HepG2 (cell line): ENCODE measurements around the gene SV2A. TPM values are rescaled to one million over a fixed set of nuclear protein-coding genes. Genes with fewer than 3 reads are reported as not detected.
A peak's percentile ranks its signal among the peaks of the same experiment; 100 is the strongest.

Source experiments
- ETV6 ChIP-seq: sonication (generic); formaldehyde crosslinking; conservative IDR thresholded peaks from 2 replicates; pipeline ENCODE4 v1.4.0; 2020; ENCODE audit warnings: missing genetic modification reagents
- FOXC1 ChIP-seq: sonication (generic); formaldehyde crosslinking; IDR thresholded peaks from 2 replicates; pipeline ENCODE4 v1.8.0; 2022; ENCODE audit warnings: mild to moderate bottlenecking, missing genetic modification reagents, borderline replicate concordance
- KDM5B ChIP-seq: sonication (generic); formaldehyde crosslinking; IDR thresholded peaks from 2 replicates; pipeline ENCODE4 v1.4.0; 2020; ENCODE audit warnings: missing genetic modification reagents, mild to moderate bottlenecking, borderline replicate concordance
- NFYC ChIP-seq: IDR thresholded peaks from 2 replicates; pipeline ENCODE4 v1.6.1; 2016; ENCODE audit warnings: missing genetic modification reagents, missing compliant biosample characterization
- PCBP1 ChIP-seq: fragments of 200-400 bp; formaldehyde crosslinking; IDR thresholded peaks from 2 replicates; pipeline ENCODE4 v1.6.1; 2017; ENCODE audit warnings: mild to moderate bottlenecking, low read depth, low read length, borderline replicate concordance
- SALL1 ChIP-seq: sonication (generic); formaldehyde crosslinking; IDR thresholded peaks from 2 replicates; pipeline ENCODE4 v1.8.0; 2022; ENCODE audit warnings: mild to moderate bottlenecking, missing genetic modification reagents
- STAG1 ChIP-seq: sonication (generic); formaldehyde crosslinking; IDR thresholded peaks from 2 replicates; pipeline ENCODE4 v1.4.0; 2020; ENCODE audit warnings: missing genetic modification reagents
- TAF15 ChIP-seq: fragments of 200-400 bp; formaldehyde crosslinking; IDR thresholded peaks from one replicate; pipeline ENCODE4 v1.6.1; 2018; ENCODE audit warnings: mild to moderate bottlenecking, low read depth, low read length; ENCODE audit not compliant: poor library complexity, severe bottlenecking
- ZC3H4 ChIP-seq: sonication (generic); formaldehyde crosslinking; IDR thresholded peaks from 2 replicates; pipeline ENCODE4 v1.4.0; 2020; ENCODE audit warnings: missing genetic modification reagents, borderline replicate concordance
- ZNF232 ChIP-seq: sonication (generic); formaldehyde crosslinking; IDR thresholded peaks from 2 replicates; pipeline ENCODE4 v1.4.0; 2020; ENCODE audit warnings: missing genetic modification reagents, borderline replicate concordance
- ZNF430 ChIP-seq: sonication (generic); formaldehyde crosslinking; IDR thresholded peaks from 2 replicates; pipeline ENCODE4 v1.9.0; 2021; ENCODE audit warnings: mild to moderate bottlenecking, missing genetic modification reagents
- polyA plus RNA-seq, 8 experiments: library from polyadenylated mRNA; depleted of rRNA in 3 of 8; stranded (reverse) in 7 of 8; unstranded in 1 of 8; fragments of >200 nt; fragmentation: Illumina TruSeq in 4 of 8; extraction: Trizol in 4 of 8; gene quantifications; 2 replicates each; pipeline versions ENCODE4 v1.2.1 to v1.2.3, GENCODE V29; 2011 to 2016; ENCODE audit warnings: low read depth in 4 of 8, missing spikeins in 1 of 8, mixed read lengths in 1 of 8; ENCODE audit not compliant: insufficient read depth in 1 of 8
- total RNA-seq, 5 experiments: library from RNA; depleted of rRNA; stranded (reverse); fragments of >200 nt; fragmentation: Illumina TruSeq; extraction: Trizol; gene quantifications; 2 replicates each; pipeline ENCODE4 v1.2.3, GENCODE V29; 2016; ENCODE audit warnings: low read depth in 1 of 5
- TF ChIP-seq, protein P1 (sequence below), 2 experiments: sonication (generic) in 1 of 2; formaldehyde crosslinking in 1 of 2; IDR thresholded peaks; 2 replicates each; pipeline versions ENCODE4 v1.6.1 to v1.9.0; 2014 to 2022; ENCODE audit warnings: antibody characterized with exemption in 1 of 2, borderline replicate concordance in 1 of 2, inconsistent platforms in 1 of 2, low read depth in 1 of 2, missing genetic modification reagents in 1 of 2
- TF ChIP-seq, protein P2 (sequence below): sonication (generic); formaldehyde crosslinking; IDR thresholded peaks from 2 replicates; pipeline ENCODE4 v1.5.1; 2020; ENCODE audit warnings: mild to moderate bottlenecking, missing genetic modification reagents, moderate library complexity
- TF ChIP-seq, protein P3 (sequence below), 2 experiments: IDR thresholded peaks; 2 replicates each; pipeline ENCODE4 v1.6.1; 2011 to 2012; ENCODE audit warnings: low read length in 2 of 2, borderline replicate concordance in 1 of 2, low read depth in 1 of 2, mild to moderate bottlenecking in 1 of 2, moderate library complexity in 1 of 2
- TF ChIP-seq, protein P4 (sequence below): sonication (generic); formaldehyde crosslinking; IDR thresholded peaks from 2 replicates; pipeline ENCODE4 v1.4.0; 2020; ENCODE audit warnings: missing genetic modification reagents; ENCODE audit errors: not compliant biosample characterization

The SV2A gene
- total and polyA plus RNA-seq, 2 of the 13 experiments (the other 11 are each of a cell fraction or from before 2014, with no cell fraction given), result 0.84 to 1.9 TPM

DNA sequence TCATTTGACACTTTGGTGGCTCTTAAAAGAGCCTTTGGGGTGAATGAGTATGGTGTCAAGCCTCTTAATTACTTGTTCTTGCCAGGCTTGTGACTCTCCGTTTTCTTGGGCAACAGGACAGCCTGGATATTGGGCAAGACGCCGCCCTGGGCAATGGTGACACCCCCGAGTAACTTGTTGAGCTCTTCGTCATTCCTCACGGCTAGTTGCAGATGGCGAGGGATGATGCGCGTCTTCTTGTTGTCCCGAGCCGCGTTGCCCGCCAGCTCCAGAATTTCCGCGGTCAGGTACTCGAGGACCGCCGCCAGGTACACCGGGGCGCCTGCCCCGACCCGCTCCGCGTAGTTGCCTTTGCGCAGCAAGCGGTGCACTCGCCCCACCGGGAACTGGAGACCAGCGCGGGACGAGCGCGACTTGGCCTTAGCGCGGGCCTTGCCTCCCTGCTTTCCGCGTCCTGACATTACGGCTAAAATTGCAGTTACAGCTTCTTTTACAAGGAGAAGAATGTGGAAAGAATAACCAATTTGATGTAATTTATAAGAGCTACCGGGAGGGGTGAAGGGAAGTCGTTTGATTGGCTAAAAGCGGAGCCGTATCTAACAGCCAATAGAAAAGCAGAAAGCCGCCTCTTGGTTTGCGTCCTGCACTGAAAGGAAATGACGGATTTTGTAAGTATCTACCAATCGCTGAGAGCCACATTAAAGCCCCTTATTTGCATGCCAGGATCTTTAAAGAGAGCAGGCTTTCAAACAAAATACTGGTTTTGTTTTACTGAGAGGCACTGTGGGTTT is 30.0 kb downstream of the SV2A start (continued):
- TF ChIP-seq, protein P1, sequence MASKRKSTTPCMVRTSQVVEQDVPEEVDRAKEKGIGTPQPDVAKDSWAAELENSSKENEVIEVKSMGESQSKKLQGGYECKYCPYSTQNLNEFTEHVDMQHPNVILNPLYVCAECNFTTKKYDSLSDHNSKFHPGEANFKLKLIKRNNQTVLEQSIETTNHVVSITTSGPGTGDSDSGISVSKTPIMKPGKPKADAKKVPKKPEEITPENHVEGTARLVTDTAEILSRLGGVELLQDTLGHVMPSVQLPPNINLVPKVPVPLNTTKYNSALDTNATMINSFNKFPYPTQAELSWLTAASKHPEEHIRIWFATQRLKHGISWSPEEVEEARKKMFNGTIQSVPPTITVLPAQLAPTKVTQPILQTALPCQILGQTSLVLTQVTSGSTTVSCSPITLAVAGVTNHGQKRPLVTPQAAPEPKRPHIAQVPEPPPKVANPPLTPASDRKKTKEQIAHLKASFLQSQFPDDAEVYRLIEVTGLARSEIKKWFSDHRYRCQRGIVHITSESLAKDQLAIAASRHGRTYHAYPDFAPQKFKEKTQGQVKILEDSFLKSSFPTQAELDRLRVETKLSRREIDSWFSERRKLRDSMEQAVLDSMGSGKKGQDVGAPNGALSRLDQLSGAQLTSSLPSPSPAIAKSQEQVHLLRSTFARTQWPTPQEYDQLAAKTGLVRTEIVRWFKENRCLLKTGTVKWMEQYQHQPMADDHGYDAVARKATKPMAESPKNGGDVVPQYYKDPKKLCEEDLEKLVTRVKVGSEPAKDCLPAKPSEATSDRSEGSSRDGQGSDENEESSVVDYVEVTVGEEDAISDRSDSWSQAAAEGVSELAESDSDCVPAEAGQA (IDR thresholded peaks at IDR 0.05; ENCODE audit: low read depth), result no peak
- TF ChIP-seq, protein P1 (CRISPR knock-in tag; IDR thresholded peaks at IDR 0.05; ENCODE audit: borderline replicate concordance), result 0 out of 2 replicates have a peak, but pooled peaks have one; percentile 30
- TF ChIP-seq KDM5B (CRISPR knock-in tag) (0 out of 2 replicates have a peak, but pooled peaks have one; percentile 29), SALL1 (CRISPR knock-in tag) (peak; percentile 68), ETV6 (CRISPR knock-in tag) (0 out of 2 replicates have a peak, but pooled peaks have one; percentile 62), ZNF430 (CRISPR knock-in tag) (0 out of 2 replicates have a peak, but pooled peaks have one; percentile 4), NFYC (CRISPR knock-in tag) (peak; percentile 85), FOXC1 (CRISPR knock-in tag) (no peak), PCBP1 (0 out of 2 replicates have a peak, but pooled peaks have one; percentile 29), TAF15 (peak; percentile 68), ZC3H4 (peak; percentile 100), ZNF232 (CRISPR knock-in tag) (0 out of 2 replicates have a peak, but pooled peaks have one; percentile 10), STAG1 (CRISPR knock-in tag) (0 out of 2 replicates have a peak, but pooled peaks have one; percentile 12)
- TF ChIP-seq, protein P2, sequence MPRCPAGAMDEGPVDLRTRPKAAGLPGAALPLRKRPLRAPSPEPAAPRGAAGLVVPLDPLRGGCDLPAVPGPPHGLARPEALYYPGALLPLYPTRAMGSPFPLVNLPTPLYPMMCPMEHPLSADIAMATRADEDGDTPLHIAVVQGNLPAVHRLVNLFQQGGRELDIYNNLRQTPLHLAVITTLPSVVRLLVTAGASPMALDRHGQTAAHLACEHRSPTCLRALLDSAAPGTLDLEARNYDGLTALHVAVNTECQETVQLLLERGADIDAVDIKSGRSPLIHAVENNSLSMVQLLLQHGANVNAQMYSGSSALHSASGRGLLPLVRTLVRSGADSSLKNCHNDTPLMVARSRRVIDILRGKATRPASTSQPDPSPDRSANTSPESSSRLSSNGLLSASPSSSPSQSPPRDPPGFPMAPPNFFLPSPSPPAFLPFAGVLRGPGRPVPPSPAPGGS (CRISPR knock-in tag), result peak; percentile 81
- TF ChIP-seq, protein P3, sequence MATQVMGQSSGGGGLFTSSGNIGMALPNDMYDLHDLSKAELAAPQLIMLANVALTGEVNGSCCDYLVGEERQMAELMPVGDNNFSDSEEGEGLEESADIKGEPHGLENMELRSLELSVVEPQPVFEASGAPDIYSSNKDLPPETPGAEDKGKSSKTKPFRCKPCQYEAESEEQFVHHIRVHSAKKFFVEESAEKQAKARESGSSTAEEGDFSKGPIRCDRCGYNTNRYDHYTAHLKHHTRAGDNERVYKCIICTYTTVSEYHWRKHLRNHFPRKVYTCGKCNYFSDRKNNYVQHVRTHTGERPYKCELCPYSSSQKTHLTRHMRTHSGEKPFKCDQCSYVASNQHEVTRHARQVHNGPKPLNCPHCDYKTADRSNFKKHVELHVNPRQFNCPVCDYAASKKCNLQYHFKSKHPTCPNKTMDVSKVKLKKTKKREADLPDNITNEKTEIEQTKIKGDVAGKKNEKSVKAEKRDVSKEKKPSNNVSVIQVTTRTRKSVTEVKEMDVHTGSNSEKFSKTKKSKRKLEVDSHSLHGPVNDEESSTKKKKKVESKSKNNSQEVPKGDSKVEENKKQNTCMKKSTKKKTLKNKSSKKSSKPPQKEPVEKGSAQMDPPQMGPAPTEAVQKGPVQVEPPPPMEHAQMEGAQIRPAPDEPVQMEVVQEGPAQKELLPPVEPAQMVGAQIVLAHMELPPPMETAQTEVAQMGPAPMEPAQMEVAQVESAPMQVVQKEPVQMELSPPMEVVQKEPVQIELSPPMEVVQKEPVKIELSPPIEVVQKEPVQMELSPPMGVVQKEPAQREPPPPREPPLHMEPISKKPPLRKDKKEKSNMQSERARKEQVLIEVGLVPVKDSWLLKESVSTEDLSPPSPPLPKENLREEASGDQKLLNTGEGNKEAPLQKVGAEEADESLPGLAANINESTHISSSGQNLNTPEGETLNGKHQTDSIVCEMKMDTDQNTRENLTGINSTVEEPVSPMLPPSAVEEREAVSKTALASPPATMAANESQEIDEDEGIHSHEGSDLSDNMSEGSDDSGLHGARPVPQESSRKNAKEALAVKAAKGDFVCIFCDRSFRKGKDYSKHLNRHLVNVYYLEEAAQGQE (IDR thresholded peaks at IDR 0.05; ENCODE audit: borderline replicate concordance in 1 of 2, low read depth in 1 of 2, low read length in 2 of 2), result 0 out of 4 replicates have a peak, but pooled peaks of 1 of the 2 experiments have one; percentile 10
- TF ChIP-seq, protein P4, sequence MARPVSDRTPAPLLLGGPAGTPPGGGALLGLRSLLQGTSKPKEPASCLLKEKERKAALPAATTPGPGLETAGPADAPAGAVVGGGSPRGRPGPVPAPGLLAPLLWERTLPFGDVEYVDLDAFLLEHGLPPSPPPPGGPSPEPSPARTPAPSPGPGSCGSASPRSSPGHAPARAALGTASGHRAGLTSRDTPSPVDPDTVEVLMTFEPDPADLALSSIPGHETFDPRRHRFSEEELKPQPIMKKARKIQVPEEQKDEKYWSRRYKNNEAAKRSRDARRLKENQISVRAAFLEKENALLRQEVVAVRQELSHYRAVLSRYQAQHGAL (CRISPR knock-in tag), result peak; percentile 77
